A673 (cell line): ENCODE data around the gene PCBP3.

Source experiments
- CTCF ChIP-seq: fragments of 300-800, 200-600 bp; sonication (generic); conservative IDR thresholded peaks from 2 replicates; pipeline ENCODE4 v1.5.1; 2017; ENCODE audit warnings: low read depth, mild to moderate bottlenecking, antibody characterized with exemption, low read length, moderate library complexity, mixed read lengths
- EZH2 ChIP-seq: fragments of 200-600 bp; sonication (generic); IDR thresholded peaks from 2 replicates; pipeline ENCODE4 v1.6.1; 2017; ENCODE audit warnings: borderline replicate concordance, low read depth, mild to moderate bottlenecking, mixed read lengths, antibody characterized with exemption, low read length; ENCODE audit not compliant: poor library complexity, severe bottlenecking

DNA sequence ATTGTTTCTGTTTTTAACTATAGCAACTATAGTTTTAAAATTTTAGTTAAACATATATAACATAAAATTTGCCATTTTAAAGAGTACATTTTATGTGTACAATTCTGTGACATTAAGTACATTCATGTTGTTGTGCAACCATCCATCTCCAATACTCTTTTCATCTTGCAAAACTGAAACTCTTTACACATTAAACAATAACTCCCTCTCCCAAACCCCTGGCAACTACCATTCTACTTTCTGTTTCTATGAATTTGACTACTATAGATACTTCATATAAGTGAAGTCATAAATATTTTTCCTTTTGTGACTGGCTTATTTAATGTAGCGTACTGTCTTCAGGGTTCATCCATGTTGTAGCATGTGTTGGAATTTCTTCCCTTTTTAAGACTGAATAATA is 25.9 kb downstream of the PCBP3 start:
- TF ChIP-seq CTCF (no peak), EZH2 (no peak)
